Epithelial cell of proximal tubule (primary cell): ENCODE measurements around the gene SLC5A12. TPM values are rescaled to one million over a fixed set of nuclear protein-coding genes. Genes with fewer than 3 reads are reported as not detected.
"Not testable (repeated sequence)": the region's sequence is repeated elsewhere in the genome, so short reads cannot be mapped to it uniquely, and the experiment has no call there.

ENCODE experiments used
- DNase-seq: peaks from one replicate; pipeline ENCODE4 v3.0.0-alpha.2; 2011; ENCODE audit warnings: low read depth
- H3K4me3 ChIP-seq: 2 replicates; pipeline ENCODE4 v1.5.1; 2011; ENCODE audit warnings: low read depth, mild to moderate bottlenecking, low read length
- total RNA-seq: library from RNA; depleted of rRNA; stranded (reverse); fragments of >200 nt; gene quantifications from 2 replicates; pipeline ENCODE4 v1.2.3, GENCODE V29; 2015
- TF ChIP-seq, protein P1 (sequence below): conservative IDR thresholded peaks from 2 replicates; pipeline ENCODE4 v1.5.1; 2012; ENCODE audit warnings: low read depth, mild to moderate bottlenecking, low read length

SLC5A12 gene
- total RNA-seq, 1 donor from 2014 or later: not detected

DNA sequence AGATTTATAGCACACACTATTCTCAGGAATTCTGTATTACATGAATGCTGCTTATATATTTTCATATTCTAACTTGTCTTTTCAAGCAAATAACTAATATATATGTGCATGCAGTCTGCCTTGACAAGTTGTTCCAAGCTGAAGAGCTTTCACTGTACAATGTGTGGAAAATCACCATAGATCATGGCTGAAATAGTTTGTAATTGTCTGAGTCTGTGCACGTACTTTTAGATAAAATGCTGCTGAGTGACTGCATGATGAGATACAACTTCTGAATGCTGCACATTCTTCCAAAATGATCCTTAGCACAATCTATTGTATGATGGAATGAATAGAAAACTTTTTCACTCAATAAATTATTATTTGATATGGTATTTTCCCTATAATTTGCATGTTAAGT is 58.9 kb downstream of the SLC5A12 start:
- H3K4me3 ChIP-seq: no peak overlapping the region
- TF ChIP-seq, protein P1, sequence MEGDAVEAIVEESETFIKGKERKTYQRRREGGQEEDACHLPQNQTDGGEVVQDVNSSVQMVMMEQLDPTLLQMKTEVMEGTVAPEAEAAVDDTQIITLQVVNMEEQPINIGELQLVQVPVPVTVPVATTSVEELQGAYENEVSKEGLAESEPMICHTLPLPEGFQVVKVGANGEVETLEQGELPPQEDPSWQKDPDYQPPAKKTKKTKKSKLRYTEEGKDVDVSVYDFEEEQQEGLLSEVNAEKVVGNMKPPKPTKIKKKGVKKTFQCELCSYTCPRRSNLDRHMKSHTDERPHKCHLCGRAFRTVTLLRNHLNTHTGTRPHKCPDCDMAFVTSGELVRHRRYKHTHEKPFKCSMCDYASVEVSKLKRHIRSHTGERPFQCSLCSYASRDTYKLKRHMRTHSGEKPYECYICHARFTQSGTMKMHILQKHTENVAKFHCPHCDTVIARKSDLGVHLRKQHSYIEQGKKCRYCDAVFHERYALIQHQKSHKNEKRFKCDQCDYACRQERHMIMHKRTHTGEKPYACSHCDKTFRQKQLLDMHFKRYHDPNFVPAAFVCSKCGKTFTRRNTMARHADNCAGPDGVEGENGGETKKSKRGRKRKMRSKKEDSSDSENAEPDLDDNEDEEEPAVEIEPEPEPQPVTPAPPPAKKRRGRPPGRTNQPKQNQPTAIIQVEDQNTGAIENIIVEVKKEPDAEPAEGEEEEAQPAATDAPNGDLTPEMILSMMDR: no peak
- no peak for DNase-seq

DNA sequence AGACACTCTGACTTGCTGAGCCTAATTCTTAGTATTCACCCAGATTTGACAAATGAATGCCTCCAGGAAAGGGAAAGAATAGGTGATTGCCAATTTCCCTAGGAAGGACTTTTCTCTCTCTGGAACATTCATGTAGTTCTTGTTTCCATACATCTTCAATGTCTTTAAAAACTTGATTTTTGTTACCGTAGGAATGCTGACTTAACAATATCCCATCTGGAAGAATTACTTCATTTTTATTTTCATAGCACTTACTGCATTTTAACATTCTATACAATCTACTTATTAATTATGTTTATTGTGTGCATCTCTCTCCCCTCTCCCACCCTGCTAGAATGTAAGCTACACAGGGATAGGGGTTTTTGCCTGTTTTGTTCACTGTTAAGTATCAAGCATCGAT is 66.6 kb downstream of the SLC5A12 start:
- H3K4me3 ChIP-seq: no peak overlapping the region
- TF ChIP-seq, protein P1: no peak
- DNase-seq: no peak

DNA sequence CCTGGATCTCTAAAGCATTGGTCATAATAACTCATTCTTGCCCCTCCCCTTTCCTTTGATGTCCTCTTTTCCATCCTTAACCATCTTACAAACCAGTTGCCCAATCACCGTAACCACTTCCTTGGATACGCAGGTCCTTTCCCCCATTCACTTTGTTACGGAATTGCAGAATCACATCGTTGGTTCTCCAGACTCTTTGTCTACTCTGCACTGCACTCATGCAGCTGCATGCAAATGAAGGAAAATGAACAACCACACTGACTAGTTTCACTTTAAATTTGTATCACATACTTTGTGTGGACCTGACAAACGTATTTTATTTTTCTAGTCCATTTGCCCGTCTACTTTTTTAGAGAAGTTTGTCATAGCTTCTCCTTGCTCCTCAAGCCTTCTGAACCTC is 69.9 kb downstream of the SLC5A12 start:
- H3K4me3 ChIP-seq: no peak overlapping the region
- TF ChIP-seq, protein P1: no peak
- no peak for DNase-seq

DNA sequence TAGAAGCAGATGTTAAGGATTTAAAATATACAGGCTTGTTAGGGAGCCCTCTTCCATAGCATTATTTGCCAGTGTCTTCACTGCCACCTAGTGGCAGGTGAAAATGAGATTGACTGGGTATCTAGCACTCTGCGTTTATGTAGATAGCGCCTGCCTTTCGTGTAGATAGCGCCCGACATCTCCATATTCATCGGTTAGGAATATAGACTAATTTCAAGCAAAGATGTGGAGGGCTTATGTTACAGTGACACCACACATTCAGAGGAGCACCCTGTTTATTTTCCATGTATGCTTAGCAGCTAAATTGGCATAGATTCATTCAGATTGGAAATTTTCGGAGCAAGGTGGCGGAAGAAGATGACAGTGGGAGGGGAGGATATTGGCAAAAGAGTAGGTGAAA is 72.0 kb downstream of the SLC5A12 start:
- DNase-seq: peak; percentile 22
- H3K4me3 ChIP-seq: no peak overlapping the region
- TF ChIP-seq, protein P1: peak; percentile 76

DNA sequence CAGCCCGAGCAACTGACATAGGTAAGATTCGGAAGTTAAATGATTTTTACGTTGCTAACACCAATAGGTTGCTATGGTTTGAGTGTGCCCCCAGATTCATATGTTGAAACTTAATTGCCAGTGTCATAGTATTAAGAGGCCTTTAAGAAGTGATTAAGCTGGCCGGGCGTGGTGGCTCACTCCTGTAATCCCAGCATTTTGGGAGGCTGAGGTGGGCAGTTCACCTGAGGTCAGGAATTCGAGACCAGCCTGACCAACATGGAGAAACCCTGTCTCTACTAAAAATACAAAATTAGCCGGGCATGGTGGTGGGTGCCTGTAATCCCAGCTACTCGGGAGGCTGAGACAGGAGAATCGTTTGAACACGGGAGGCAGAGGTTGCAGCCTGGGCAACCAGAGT is 78.5 kb downstream of the SLC5A12 start:
- H3K4me3 ChIP-seq, DNase-seq: not testable (repeated sequence)

DNA sequence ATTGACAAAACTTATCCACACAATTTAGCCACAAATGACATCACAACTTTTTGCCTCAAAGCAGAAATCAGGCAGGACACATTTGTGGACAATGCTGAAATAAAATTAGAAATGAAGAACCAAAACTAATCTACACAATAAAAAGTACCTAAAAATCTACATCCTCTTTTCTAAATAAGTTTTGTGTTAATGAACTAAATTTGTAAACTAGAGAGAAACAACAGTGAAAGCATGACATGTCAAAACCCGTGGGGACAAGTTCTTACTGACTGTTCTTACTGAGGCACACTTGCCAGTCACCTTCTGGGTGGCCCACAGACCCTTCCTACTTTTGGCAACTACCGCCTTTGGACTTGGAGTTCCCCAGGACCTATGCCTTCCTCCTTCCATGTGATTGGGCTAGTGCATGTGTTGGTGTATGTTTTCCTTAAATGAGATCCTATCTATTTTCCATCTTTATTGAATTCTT is 89.1 kb downstream of the SLC5A12 start:
- H3K4me3 ChIP-seq: no peak overlapping the region
- TF ChIP-seq, protein P1: no peak
- DNase-seq: no peak

DNA sequence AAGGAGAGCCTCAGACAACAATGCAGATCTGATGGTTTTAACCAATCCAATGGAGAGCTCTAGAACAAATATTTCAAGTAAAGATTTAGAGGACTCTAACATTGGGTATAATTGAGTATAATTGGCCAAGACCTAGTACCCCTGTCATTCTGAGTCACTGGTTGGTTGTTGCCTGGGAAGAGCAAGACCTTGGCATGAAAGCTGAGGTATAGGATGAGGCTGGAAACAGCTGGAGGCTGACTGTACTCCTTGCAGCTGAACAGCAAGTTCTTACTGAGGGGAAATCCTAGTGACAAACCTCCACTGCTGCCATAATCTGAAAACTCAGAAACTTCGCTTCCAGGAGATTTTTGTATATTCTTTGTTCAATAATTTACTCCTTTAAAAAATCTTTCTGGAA is 95.5 kb downstream of the SLC5A12 start:
- TF ChIP-seq, protein P1: no peak
- DNase-seq: no peak
- no peak overlapping the region for H3K4me3 ChIP-seq
